ENCODE data around the gene NVL. TPM values are rescaled to one million over a fixed set of nuclear protein-coding genes. Genes with fewer than 3 reads are reported as not detected.

NVL gene
- polyA plus RNA-seq, 12 donors: 16.1 to 55.0 (median 25.9) TPM; not detected in 1

DNA sequence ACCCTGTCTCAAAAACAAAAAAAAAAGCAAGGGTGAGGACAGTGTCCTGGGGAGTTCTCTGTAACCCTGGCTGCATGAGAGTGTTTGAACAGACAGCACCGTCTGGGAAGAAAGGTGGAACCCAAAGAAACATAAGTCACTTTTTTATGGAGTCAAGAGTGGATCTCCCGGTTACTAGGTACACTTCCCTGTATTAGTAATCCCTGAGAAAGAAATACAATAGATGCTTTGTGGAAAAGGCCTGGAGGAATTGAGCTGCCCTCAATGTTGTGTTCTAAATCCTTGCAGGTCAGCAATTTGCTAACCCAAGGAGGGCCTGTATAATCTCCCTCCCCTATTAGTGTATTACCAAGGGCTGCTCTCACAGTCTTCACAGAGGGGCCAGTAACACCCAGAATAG, 130.3 kb downstream of the NVL start:
- no peak for DNase-seq

DNA sequence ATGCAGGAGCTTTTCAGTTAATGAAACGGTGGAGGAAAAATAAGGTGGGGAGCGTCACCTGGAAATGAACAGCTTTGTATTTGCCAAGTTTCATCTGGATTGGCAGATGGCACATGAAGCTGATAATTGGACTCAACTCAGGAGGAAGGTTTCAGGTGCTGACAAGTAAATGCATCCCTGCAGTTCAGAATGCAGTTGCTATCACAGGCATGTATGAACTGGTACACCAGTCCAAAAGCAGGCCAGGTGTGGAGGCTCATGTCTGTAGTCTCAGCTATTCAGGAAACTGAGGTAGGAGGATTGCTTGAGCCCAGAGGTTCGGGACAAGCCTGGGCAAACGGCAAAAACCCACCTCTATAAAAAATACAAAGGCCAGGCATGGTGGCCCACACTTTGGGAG, 131.4 kb downstream of the NVL start:
- DNase-seq: no peak

DNA sequence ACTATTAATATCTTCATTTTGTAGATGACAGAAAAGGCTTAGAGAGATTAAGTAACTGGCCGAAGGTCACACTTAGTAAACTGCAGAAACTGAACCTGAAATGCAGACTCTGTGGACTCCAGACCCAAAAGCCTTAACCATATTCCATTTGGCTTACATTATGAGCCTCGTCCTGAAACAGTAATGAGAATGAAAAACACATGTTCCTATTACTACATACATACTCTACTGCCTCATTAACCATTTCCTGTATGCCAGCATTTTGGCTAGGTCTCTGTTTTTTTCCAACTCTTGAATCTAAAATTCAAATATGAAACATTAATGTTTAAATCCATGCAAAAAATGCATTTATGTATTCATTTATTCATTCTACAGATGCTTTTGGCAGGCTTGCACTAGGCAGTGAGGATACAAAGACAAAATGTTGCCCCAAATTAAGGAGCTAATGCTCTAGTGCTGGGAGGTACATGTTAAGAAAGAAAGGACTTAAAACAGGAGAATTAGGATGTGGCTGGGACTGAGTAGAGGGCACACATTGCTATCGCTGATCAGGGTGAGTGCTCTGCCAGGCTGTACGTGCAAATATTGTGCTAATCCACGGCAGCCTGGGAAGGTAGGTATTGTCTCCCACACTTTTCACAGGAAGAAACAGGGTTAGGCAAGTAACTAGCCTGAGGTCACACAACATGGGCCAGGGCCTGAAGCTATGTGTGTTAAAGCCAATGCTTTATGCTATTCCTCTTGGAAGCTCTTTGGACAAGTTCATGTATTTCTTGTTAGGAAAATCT, 133.0 kb downstream of the NVL start:
- DNase-seq: no peak

DNA sequence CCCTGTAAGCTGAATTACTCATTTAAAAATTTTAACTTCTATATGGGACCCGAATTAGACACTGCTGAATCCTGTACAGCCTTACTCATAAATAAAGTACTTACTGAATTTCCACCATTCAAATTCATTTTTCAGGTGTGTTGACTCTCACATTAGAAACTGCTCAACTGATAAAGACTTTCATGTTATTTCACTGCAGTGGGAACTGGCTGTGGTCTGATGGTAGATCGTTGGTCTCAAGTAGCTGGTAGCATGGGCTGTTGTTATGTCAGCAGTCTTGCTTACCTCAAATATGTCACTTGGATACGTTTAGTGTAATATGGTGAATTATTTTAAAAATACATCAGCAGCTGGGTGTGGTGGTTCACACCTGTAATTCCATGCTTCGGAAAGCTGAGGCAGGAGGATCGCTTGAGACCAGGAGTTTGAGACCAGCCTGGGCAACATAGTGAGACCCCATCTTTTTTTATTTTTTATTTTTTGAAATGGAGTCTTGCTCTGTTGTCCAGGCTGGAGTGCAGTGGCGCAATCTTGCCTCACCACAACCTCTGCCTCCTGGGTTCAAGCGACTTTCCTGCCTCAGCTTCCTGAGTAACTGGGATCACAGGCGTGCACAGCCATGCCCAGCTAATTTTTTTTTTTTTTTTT, 136.5 kb downstream of the NVL start:
- no peak for DNase-seq

DNA sequence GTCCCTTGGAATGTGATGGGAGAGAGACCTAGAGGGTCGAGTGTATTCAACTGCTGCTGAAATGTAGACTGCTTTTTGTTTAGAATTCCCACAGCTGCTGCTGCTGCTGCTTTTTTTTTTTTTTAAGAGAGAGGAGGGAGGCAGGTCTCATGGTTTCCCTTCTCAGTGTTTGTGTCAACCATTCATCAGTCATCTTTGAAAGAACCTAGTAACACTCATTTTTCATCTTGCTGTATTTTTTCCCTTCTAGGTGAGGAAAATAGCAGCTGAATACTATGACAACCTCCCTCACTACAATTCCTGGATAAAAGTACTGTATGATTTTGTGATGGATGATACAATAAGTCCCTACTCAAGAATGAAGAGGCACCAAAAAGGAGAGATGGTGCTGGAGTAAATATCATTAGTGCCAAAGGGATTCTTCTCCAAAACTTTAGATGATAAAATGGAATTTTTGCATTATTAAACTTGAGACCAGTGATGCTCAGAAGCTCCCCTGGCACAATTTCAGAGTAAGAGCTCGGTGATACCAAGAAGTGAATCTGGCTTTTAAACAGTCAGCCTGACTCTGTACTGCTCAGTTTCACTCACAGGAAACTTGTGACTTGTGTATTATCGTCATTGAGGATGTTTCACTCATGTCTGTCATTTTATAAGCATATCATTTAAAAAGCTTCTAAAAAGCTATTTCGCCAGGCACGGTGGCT, 137.7 kb downstream of the NVL start:
- no peak for DNase-seq

DNA sequence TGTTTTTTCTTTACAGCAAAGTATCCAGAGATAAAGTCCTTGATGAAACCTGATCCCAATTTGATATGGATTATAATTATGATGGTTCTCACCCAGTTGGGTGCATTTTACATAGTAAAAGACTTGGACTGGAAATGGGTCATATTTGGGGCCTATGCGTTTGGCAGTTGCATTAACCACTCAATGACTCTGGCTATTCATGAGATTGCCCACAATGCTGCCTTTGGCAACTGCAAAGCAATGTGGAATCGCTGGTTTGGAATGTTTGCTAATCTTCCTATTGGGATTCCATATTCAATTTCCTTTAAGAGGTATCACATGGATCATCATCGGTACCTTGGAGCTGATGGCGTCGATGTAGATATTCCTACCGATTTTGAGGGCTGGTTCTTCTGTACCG, 140.4 kb downstream of the NVL start:
- DNase-seq: no peak

DNA sequence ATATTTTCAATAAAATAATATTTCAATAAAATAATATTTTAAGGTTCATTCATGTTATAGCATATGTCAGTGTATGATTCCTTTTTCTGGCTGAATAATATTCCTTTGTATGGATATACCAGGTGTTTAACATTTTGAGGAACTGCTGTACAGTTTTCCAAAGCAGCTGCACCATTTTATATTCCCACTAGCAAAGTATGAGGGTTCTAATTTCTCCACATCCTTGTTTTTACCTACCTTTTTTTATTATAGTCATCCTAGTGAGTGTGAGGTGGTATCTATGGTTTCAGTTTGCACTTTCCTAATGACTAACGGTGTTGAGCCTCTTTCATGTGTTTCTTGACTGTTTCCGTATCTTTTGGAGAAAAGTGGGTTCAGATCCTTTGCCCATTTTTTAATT, 141.7 kb downstream of the NVL start:
- no peak for DNase-seq

DNA sequence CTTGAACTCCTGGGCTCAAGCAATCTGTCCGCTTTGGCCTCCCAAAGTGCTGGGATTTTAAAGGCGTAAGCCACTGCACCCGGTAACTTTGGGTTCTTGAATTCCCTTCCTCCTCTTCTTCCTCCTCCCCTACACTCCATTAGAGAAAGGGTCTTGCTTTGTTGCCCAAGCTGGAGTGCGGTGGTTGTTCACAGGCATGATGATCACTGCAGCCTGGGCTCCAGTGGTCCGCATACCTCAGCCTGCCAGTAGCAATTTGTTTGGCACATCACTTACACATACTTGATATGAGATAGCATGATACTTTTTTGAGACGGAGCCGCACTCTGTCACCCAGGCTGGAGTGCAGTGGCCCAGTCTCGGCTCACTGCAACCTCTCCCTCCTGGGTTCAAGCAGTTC, 144.8 kb downstream of the NVL start:
- DNase-seq: no peak

DNA sequence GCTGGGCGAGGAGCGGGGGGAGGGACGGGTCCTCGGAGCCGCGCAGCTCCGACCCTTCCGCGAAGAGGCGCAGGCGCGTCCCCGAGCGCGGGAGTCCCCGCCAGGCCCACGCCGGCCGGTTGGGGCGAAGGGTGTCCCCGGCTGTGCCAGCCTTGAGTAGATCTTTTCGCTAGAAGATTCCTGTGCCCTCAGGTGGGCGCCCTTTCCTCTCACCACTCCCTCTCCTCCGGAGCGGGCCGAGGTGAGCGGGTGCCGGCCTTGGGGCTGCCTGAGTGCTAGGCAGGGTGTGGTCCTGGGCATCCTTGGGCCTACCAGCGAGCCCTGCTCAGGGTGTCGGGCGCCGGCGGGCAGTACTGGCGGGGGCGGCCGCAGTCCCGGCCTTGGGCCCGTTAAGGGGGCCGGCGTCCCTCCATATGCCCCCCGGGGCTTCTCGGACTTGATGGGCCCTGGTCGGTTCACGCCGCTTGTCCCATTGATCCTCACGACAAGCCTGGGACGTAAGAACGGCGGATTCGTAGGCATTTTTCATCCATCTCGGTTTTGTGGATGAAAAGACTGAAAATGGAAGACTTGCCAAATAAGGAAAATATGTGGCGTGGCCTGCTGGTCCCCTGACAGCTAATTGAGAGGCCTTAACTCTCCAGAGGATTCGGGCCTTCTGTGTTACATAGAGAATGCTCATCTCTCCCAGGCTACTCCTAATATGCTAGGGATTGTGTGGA, 146.2 kb downstream of the NVL start:
- DNase-seq: peak; percentile 66

DNA sequence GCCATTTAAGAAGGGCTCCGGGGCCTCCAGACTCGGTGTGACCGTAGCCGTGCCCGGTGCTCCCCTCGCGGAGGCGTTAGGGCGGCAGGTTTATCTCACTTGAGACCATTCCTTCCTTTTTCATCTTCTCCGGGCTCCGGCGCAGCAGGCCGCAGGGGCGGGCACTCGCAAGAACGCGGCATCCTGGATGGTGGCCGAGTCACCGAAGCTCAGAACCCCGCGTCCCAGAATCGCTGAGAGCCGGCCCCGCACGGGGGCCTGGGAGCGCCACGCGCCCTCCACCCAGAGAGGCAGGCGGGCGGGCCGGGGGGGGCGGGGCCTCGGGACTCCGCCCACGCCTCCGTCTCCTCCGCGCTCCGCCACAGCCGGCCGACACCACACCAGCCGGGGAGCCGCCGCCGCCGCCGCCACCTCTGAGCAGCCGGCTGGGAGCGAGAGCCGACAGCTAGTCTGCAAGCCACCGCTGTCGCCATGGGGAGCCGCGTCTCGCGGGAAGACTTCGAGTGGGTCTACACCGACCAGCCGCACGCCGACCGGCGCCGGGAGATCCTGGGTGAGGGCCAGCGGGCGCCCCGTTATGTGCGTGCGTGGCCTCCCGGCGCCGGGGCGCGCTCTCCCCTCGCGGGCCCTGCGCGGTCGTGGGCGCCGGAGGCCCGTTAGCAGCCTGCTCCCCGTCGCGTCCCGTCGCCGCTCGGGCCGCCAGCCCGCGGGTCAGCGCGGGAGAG, 146.9 kb downstream of the NVL start, which contains the start of gene DEGS1:
Gene DEGS1, plus strand, starts transcription at position 375 of the 725 bp plus-strand sequence. Its CDS starts 97 bp downstream, at position 472.
- peak; percentile 76 for DNase-seq

DNA sequence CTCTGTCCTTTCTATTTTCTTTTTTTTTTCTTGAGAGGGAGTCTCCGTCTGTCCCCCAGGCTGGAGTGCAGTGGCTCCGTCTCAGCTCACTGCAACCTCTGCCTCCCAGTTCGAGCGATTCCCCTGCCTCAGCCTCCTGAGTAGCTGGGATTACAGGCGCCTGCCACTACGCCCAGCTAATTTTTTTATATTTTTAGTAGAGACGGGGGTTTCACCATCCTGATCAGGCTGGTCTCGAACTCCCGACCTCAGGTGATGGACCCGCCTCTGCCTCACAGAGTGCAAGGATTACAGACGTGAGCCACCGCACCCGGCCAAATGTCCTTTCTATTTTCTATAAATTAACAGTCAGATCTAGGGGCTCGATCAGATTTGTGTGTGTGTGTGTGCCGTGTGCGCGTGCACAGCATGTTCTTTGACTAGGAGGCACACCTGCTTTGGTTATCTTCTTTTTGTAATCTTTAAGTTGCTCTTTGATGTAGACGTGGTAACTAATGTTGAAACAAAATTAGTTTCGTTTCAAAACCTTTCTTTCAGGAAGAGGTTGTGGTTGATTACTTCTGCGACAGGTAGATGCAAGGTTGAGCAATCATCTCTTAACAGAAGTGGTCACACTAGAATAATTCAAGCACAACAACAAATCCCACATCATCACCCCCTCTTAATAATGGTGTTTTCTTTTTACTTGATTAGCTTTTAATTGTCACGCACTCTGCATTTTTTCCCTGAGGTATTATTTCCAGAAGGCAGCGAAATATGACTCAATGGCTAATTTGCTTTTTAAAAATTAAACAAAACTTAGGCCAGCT, 147.7 kb downstream of the NVL start:
- DNase-seq: no peak

DNA sequence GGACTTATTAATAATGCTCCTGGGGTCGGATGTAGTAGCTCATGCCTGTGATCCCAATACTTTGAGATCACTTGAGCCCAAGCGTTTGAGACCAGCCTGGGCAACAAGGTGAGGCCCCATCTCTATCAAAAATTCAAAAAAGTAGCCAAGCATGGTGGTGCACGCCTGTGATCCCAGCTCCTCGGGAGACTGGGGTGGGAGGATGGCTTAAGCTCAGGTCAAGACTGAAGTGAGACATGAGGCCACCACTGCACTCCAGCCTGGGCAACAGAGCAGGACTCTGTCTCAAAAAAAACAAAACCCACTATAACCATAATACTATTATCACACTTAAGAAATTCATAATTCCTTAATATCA, 148.5 kb downstream of the NVL start:
- no peak for DNase-seq

DNA sequence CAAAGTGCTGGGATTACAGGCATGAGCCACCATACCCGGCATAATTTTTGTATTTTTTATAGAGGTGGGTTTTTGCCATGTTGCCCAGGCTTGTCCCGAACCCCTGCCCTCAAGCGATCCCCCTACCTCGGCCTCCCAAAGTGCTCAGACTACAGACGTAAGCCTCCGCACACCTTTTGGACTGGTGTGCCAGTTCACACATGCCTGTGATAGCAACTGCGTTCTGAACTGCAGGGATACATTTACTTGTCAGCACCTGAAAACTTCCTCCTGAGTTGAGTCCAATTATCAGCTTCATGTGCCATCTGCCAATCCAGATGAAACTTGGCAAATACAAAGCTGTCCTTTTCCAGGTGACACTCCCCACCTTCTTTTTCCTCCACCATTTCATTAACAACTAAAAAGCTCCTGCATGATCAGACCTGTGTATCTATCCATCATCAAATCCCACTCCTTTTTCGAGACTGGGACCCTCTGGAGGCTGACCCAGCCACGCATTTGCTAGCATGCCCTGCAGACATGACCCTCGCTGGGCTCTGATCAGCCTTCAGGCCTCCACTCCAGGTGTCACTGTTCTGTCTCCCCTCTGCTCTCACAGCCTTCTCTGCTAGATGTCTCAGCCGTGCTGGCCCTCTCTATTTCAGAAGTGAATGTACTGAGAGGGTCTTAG, 149.1 kb downstream of the NVL start:
- no peak for DNase-seq

DNA sequence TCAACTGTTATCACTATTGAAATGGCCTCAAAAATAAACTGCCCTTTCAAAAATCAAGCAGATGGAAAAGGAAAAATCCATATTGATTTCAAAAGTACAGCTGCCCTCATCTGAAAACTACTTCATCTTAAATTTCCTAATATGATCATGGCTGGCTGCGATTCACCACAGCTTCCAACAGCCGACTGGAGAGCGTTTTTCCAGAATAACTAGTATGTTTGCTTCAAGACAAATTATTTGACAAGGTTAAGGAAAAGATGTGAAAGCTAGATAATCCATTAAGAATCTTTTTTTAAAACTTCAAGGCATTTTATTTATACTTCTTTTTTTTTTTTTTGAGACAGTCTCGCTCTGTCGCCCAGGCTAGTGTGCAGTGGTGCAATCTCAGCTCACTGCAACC, 151.1 kb downstream of the NVL start:
- no peak for DNase-seq

DNA sequence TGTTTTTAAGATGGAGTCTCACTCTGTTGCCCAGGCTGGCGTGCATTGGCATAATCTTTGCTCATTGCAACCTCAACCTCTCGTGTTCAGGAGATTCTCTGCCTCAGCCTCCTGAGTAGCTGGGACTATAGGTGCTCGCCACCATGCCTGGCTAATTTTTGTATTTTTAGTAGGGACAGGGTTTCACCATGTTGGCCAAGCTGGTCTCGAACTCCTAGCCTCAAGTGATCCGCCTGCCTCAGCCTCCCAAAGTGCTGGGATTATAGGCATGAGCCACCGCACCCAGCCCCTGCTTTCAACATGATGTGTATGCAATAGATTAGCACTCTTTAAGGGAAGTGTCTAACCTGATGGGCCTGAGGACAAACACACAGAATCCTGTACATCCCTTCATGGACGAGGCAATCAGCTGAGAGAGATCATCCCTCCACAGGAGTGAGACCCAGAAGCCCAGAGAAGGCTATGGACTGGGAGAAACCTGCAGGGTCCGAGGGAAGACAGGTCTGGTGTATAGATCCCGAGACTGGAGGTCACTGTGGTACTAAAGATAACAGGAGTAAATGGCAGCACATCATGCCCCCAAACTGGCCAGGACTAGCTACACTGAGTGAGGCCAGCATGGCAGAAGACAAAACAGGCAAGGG, 152.5 kb downstream of the NVL start:
- no peak for DNase-seq
